ENCODE data around the gene GPR75.
"Not testable (repeated sequence)": the region's sequence is repeated elsewhere in the genome, so short reads cannot be mapped to it uniquely, and the experiment has no call there.

GPR75 gene

GRCh38 chr2:53851052-53851757 lies 8.6 kb downstream of the GPR75 start:
- DNase-seq = not testable (repeated sequence)

GRCh38 chr2:53848062-53848461 lies 11.7 kb downstream of the GPR75 start:
- no peak for DNase-seq

DNA sequence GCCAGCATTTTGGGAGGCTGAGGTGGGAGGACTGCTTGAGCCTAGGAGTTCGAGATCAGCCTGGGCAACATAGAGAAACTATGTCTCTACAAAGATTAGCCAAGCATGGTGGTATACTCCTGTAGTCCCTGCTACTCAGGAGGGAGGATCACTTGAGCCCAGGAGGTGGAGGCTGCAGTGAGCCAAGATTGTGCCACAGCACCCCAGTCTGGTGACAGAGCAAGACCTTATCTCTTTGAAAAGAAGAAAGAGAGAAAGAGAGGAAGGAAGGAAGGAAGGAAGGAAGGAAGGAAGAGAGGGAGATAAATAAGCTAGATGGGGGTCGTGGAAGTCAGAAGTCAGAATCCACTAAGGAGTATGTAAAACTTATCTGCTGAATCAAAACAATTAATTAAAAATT lies 16.2 kb downstream of the GPR75 start:
- no peak for DNase-seq

GRCh38 chr2:53842891-53843290 lies 16.9 kb downstream of the GPR75 start:
- no peak for DNase-seq

- not testable (repeated sequence) for DNase-seq
Measured at GRCh38 chr2:53841651-53842050, 18.1 kb downstream of the GPR75 start.

GRCh38 chr2:53840580-53840979 lies 19.2 kb downstream of the GPR75 start:
- DNase-seq = no peak

GRCh38 chr2:53829980-53830290 lies 29.8 kb downstream of the GPR75 start:
- not testable (repeated sequence) for DNase-seq

DNA sequence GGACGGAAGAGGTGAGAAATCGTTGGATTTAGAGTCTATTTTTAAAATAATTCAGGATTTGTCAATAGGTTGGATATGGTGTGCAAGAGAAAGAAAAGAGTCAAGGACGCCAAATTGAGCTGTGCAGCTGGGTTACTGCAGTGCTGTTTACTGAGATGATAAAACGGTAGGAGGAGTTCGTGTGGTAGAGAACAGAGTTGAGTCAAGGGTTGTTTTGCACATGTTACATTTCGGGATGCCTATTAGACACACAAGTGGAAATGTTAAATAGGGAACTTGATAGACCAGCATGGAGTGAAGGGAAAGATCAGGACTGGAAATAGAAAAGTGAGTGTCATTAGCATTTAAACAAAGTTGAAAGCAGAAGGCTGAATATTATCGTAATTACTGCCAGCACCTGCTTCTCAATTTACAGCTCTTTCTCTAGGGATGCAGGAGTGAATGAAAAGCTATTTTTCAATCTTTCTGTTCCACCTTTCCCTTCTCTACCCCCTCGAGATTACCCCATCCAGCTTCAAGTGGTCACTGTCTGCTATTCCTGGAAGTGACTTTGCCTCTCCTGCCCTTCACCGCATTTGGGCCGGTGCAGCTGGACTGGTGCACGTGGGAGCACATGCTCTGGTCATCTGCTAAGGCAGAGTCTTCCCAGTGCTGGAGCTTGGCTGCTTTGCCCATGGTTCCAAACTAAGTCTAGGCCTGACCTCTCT lies 30.3 kb downstream of the GPR75 start:
- DNase-seq = no peak

- no peak for DNase-seq
Measured at GRCh38 chr2:53828331-53828730, 31.4 kb downstream of the GPR75 start.

DNA sequence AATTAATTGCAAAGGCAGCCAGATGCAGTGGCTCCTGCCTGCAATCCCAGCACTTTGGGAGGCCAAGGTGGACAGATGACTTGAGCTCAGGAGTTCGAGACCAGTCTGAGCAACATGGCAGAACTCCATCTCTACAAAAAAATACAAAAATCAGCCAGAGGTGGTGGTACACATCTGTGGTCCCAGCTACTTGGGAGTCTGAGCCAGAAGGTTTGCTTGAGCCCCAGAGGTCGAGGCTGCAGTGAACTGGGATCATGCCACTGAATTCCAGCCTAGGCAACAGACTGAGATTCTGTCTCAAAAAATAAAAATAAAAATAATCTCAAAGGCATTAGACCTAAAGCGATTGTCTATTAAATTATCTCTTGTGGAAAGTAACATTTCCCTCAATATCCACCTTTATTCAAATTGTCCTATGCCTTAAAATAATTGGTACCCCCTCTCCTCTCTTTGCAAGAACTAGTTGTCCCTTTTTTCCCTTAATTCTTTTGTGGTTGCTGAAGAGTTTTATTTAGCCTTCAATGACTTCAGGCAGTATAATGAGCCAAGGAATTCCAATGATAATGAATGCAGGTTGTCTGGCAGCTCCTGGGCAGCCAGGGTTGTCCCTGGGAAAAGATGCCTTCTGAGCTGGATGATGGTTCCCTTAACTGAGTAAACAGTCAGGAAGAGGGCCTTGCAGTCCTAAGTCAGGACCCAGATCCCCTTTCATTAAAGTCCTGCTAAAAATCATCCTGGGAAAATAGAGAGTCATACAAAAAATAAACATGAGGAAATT lies 32.2 kb downstream of the GPR75 start:
- no peak for DNase-seq

DNA sequence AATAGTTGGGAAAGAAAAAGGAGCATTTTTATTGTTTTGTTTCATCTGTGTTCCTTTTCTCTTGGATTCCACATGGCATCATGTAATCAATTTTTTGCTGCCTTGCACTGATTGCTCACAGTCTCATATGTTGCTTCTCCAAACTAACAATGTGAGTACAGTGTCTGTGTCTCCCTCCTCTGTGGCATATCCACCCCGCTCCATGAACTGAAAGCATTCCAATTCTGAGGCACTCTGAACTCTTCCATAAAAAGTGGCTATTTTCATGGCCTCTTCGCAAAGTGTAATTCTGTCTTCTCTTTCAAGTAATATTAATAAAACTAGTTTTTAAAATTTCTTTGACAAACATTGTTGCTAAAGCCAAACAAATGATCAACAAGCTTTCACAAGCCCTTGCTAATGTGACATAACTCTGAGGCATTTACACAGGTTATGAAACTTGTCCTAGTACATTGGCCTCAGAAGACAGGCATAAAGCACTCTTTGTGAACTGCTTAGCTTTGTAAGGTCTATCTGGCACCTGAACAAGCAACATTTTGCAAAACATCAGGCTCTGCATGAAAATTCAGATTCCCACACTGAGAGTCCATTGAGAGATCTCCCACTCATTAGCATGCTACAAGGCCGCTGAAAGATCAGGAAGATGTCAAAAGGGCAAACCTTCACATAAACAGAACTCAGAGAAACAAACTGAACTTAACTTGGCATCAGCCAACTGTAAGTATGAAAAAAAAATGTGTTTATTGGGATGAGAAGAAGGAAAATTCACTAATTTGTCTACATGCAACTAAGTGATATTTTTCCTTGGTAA lies 33.0 kb downstream of the GPR75 start:
- DNase-seq = no peak

DNA sequence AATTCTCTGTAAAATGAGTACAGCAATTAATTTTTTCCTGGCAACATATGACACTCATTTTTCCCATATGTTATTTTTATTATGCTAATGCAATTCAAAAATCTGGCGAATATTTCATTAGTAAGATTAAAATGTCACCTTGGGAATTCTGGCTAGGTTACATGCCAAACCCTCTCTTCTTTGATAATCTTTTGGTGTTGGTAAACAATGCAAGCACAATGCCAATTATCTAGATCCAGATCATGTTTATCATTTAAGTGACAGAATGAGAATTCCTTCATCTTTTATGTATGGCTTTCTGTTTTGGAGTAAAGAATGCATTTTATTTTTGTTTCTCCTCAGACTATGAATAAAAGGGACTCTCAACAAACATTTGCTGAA lies 33.7 kb downstream of the GPR75 start:
- no peak for DNase-seq

DNA sequence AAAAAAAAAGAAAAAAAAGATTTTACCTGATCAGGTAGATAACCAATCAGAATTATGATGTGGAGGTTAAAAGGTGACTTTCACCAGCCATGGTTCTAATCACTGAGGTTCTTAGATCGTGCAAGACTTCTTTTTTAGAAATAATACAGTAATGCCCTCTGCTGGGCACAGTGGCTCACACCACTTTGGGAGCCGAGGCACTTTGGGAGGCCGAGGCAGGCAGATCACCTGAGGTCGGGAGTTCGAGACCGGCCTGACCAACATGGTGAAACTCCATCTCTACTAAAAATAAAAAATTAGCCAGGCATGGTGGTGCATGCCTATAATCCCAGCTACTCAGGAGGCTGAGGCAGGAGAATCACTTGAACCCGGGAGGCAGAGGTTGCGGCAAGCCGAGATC lies 36.1 kb downstream of the GPR75 start:
- DNase-seq = not testable (repeated sequence)

DNA sequence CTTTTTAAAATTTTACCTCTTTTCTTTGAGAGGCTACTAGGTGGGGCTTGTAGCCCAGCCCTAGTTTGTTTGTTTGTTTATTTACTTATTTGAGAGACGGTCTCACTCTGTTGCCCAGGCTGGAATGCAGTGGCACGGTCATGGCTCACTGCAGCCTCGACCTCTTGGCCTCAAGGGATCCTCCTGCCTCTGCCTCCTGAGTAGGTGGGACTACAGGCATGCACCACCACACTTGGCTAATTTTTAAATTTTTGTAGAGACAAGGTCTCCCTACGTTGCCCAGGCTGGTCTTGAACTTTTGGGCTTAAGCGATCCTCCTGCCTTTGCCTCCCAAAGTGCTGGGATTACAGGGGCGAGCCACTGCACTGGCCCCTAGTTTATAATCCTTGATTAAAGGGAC lies 38.0 kb downstream of the GPR75 start:
- no peak for DNase-seq

DNA sequence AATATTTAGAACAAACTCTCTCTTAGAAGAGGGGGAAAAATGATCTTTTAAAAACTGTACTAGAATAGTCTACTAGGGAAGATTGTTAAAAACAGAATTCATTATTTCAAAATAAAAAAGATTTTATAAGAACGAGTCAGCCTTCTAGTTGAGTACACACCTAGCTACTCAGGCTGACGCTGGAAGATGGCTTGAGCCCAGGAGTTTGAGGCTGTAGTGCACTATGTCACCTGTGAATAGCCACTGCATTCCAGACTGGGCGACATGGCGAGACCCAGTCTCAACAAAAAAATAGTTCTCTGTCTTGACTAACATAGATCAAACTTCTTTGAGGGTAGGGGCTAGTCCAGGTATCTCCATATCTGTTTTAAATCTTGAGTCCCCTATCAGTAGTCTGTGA lies 39.1 kb downstream of the GPR75 start:
- DNase-seq = no peak

- no peak for DNase-seq
Measured at GRCh38 chr2:53820048-53820447, 39.7 kb downstream of the GPR75 start.

DNA sequence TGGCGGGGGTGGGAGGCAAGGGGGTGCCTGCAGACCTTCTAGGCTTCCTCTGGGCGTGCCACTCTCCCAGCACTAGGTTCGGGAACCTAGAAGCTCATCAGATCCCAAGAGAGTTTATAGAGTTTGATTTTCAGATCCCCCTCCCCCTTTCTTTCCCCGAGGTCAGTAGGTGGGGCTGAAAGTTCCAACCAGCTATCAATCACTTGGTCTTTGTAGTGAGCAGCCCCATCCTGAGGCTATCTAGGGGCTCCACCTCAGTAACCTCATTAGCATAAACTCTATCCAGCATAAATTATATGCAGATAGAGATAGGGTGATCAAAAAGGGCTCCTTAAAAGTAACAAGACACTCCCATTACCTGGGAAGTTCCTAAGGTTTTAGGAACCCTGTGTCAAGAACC lies 40.1 kb downstream of the GPR75 start:
- no peak for DNase-seq

- DNase-seq = no peak
Measured at GRCh38 chr2:53818854-53819435, 40.8 kb downstream of the GPR75 start.

DNA sequence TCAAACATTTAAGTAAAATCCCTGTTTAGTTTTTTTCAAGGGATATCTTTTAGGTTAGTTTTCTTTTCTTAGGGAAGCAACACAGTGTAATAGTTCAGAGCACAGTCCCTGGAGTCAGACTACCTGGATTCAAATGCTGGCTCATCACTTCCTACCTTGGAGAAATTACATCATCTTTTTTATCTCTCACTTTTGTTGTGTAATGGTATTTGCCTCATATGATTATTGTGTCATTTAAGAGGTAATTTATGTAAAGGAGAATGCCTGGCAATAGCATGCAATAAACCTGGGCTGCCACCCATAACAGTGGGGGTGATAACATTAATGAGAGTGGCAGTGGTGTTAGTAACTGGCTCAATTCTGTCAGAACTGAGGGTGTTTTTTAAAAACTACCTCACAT lies 46.6 kb downstream of the GPR75 start:
- DNase-seq = no peak

GRCh38 chr2:53811601-53812000 lies 48.2 kb downstream of the GPR75 start:
- DNase-seq = no peak

Data from CD4-positive, alpha-beta T cell treated with Interleukin-4 for 1 hour (primary cell).